ENCODE results near the gene BAMBI.

The BAMBI gene

DNA sequence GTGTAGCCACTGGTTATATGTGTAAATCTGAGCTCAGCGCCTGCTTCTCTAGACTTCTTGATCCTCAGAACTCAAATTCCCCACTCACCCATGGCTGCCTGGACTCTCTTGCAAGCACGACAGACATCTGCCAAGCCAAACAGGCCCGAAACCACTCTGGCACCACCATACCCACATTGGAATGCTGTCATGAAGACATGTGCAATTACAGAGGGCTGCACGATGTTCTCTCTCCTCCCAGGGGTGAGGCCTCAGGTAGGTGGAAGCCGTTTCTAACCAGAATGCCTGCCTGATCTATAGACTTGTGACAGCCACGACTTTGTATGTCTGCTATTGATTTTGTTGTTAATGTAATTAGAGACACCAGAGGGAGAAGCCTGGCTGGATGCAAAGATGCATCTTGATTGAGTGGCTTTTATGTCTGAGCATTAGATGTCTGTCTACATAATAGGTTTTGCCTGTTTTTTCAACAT lies 4.0 kb downstream of the BAMBI start:
- H3K4me3 ChIP-seq (ENCODE audit: low read depth in 1 of 2, low read length in 2 of 2), result no peak overlapping the region
- TF ChIP-seq, protein P1, sequence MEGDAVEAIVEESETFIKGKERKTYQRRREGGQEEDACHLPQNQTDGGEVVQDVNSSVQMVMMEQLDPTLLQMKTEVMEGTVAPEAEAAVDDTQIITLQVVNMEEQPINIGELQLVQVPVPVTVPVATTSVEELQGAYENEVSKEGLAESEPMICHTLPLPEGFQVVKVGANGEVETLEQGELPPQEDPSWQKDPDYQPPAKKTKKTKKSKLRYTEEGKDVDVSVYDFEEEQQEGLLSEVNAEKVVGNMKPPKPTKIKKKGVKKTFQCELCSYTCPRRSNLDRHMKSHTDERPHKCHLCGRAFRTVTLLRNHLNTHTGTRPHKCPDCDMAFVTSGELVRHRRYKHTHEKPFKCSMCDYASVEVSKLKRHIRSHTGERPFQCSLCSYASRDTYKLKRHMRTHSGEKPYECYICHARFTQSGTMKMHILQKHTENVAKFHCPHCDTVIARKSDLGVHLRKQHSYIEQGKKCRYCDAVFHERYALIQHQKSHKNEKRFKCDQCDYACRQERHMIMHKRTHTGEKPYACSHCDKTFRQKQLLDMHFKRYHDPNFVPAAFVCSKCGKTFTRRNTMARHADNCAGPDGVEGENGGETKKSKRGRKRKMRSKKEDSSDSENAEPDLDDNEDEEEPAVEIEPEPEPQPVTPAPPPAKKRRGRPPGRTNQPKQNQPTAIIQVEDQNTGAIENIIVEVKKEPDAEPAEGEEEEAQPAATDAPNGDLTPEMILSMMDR (IDR thresholded peaks at IDR 0.05; ENCODE audit: borderline replicate concordance, extremely low read depth, low read length, poor library complexity, severe bottlenecking), result no peak
- TF ChIP-seq EZH2 (IDR thresholded peaks at IDR 0.05; ENCODE audit: borderline replicate concordance, low read depth, low read length, severe bottlenecking), result no peak
- H2AFZ ChIP-seq (ENCODE audit: low read depth, low read length), result no peak overlapping the region
- peaks cover 2% of the 10 kb centered on the region for H3K27me3 ChIP-seq (ENCODE audit: insufficient read depth, low read length, poor library complexity)
- no peak overlapping the region for H3K27ac ChIP-seq (ENCODE audit: low read length)
- no peak overlapping the region for H3K9ac ChIP-seq (ENCODE audit: low read depth, low read length)
- no peak overlapping the region for H3K4me2 ChIP-seq (ENCODE audit: insufficient read depth, low read length)
- no peaks in the 10 kb centered on the region for H4K20me1 ChIP-seq (ENCODE audit: insufficient read depth, low read length)
- no peaks in the 10 kb centered on the region for H3K4me1 ChIP-seq (ENCODE audit: insufficient read depth, low read length)
- ATAC-seq (ENCODE audit: insufficient read depth, low read depth), result no peak
- no peaks in the 10 kb centered on the region for H3K36me3 ChIP-seq (ENCODE audit: insufficient read depth, low read length)
- DNase-seq, result no peak
- H3K79me2 ChIP-seq (ENCODE audit: insufficient read depth, low read length), result no peaks in the 10 kb centered on the region
- no peaks in the 10 kb centered on the region for H3K9me3 ChIP-seq (ENCODE audit: insufficient read depth, low read length, severe bottlenecking)

DNA sequence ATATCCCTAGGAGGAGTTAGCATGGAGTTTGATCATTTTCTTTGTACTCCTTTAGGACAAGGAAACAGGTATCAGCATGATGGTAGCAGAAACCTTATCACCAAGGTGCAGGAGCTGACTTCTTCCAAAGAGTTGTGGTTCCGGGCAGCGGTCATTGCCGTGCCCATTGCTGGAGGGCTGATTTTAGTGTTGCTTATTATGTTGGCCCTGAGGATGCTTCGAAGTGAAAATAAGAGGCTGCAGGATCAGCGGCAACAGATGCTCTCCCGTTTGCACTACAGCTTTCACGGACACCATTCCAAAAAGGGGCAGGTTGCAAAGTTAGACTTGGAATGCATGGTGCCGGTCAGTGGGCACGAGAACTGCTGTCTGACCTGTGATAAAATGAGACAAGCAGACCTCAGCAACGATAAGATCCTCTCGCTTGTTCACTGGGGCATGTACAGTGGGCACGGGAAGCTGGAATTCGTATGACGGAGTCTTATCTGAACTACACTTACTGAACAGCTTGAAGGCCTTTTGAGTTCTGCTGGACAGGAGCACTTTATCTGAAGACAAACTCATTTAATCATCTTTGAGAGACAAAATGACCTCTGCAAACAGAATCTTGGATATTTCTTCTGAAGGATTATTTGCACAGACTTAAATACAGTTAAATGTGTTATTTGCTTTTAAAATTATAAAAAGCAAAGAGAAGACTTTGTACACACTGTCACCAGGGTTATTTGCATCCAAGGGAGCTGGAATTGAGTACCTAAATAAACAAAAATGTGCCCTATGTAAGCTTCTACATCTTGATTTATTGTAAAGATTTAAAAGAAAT lies 4.8 kb downstream of the BAMBI start:
- H3K9me3 ChIP-seq (ENCODE audit: insufficient read depth, low read length, severe bottlenecking), result no peaks in the 10 kb centered on the region
- H3K27me3 ChIP-seq (ENCODE audit: insufficient read depth, low read length, poor library complexity), result peaks cover 2% of the 10 kb centered on the region
- ATAC-seq (ENCODE audit: insufficient read depth, low read depth), result no peak
- no peaks in the 10 kb centered on the region for H3K4me1 ChIP-seq (ENCODE audit: insufficient read depth, low read length)
- no peak overlapping the region for H2AFZ ChIP-seq (ENCODE audit: low read depth, low read length)
- DNase-seq, result no peak
- TF ChIP-seq EZH2 (IDR thresholded peaks at IDR 0.05; ENCODE audit: borderline replicate concordance, low read depth, low read length, severe bottlenecking), result no peak
- TF ChIP-seq, protein P1 (IDR thresholded peaks at IDR 0.05; ENCODE audit: borderline replicate concordance, extremely low read depth, low read length, poor library complexity, severe bottlenecking), result no peak
- H3K27ac ChIP-seq (ENCODE audit: low read length), result no peak overlapping the region
- no peak overlapping the region for H3K9ac ChIP-seq (ENCODE audit: low read depth, low read length)
- H3K4me3 ChIP-seq (ENCODE audit: low read depth in 1 of 2, low read length in 2 of 2), result no peak overlapping the region
- no peaks in the 10 kb centered on the region for H3K79me2 ChIP-seq (ENCODE audit: insufficient read depth, low read length)
- no peaks in the 10 kb centered on the region for H4K20me1 ChIP-seq (ENCODE audit: insufficient read depth, low read length)
- H3K4me2 ChIP-seq (ENCODE audit: insufficient read depth, low read length), result no peak overlapping the region
- H3K36me3 ChIP-seq (ENCODE audit: insufficient read depth, low read length), result no peaks in the 10 kb centered on the region

DNA sequence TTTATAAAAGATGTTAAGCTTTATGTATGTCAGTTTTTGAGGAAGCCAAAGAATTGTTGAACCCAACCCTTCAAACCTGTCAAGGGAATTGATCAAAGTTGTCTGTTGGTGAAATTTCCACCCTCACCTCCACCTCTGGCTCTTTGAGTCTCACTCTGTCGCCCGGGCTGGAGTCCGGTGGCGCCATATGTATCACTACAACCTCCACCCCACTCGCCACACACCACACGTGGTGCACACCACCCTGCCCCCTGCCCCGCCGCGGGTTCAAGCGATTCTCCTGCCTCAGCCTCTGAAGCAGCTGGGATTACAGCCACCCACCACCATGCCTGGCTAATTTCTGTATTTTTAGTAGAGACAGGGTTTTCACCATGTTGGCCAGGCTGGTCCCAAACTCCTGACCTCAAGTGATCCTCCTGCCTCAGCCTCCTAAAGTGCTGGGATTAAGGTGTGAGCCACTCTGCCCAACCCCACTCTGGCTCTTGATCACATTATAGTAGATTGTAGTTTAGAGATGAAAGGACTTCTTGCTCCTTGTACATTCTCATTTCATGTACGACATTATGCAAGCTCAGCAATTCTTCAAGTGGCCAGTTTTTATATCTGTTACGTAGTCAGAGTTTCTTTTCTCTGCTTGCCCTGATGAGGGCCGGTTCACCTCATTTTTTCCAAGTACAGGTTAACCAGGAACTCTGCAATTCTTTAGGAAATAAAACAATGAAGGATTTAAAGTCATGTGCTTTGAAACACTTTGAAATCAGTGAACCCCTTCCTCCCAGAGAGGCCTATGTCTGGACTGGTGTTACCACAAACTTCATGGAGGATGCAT lies 7.0 kb downstream of the BAMBI start:
- H3K4me2 ChIP-seq (ENCODE audit: insufficient read depth, low read length), result no peak overlapping the region
- H3K36me3 ChIP-seq (ENCODE audit: insufficient read depth, low read length), result no peaks in the 10 kb centered on the region
- DNase-seq (no peak), ATAC-seq (ENCODE audit: insufficient read depth, low read depth) (no peak)
- H3K27me3 ChIP-seq (ENCODE audit: insufficient read depth, low read length, poor library complexity), result peaks cover 3% of the 10 kb centered on the region
- no peaks in the 10 kb centered on the region for H3K9me3 ChIP-seq (ENCODE audit: insufficient read depth, low read length, severe bottlenecking)
- no peaks in the 10 kb centered on the region for H3K79me2 ChIP-seq (ENCODE audit: insufficient read depth, low read length)
- H3K4me3 ChIP-seq (ENCODE audit: low read depth in 1 of 2, low read length in 2 of 2), result no peak overlapping the region
- no peak overlapping the region for H3K9ac ChIP-seq (ENCODE audit: low read depth, low read length)
- H2AFZ ChIP-seq (ENCODE audit: low read depth, low read length), result no peak overlapping the region
- TF ChIP-seq, protein P1 (IDR thresholded peaks at IDR 0.05; ENCODE audit: borderline replicate concordance, extremely low read depth, low read length, poor library complexity, severe bottlenecking), result no peak
- no peak for TF ChIP-seq EZH2 (IDR thresholded peaks at IDR 0.05; ENCODE audit: borderline replicate concordance, low read depth, low read length, severe bottlenecking)
- H3K27ac ChIP-seq (ENCODE audit: low read length), result no peak overlapping the region
- no peaks in the 10 kb centered on the region for H4K20me1 ChIP-seq (ENCODE audit: insufficient read depth, low read length)
- no peaks in the 10 kb centered on the region for H3K4me1 ChIP-seq (ENCODE audit: insufficient read depth, low read length)

Measured in DND-41 (cell line).